ENCODE measurements around the gene AJAP1.

- no peak for TF ChIP-seq CTCF (IDR thresholded peaks at IDR 0.05)
- no peak for TF ChIP-seq POLR2A (IDR thresholded peaks at IDR 0.05)
These were observed 29.7 kb downstream of the AJAP1 start for GRCh38 chr1:4684136-4684535.
